ENCODE data around the gene KRTAP10-12.

DNA sequence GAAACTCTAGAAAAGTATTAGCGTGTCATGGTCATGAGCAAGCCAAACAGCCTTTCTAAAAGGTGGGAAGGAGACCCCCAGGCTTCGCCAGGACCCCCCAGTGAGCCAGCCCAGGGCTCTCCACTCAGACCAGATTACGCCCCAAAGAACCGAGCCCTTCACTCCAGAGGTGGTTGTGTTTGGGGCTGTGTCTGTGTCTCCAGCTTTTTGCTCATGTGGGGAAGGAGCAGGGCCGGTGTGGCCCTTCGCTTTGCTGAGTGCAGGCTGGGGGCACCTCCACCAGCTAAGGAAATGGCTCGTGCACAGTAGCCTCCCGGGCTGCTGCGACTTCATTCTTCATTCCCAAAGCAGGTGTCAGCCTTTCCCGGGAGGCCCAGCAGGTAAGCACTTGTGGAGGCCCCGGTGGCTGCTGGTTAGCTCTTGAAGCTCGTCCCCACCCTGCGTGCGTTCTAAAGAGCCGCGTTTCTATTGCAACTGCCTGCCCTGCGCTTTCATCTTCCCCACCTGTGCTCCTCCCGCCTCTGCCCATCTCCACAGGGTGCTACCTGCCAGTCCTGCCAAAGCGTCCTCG, 13.9 kb downstream of the KRTAP10-12 start:
- no peak for TF ChIP-seq POLR2A (IDR thresholded peaks at IDR 0.05; ENCODE audit: low read depth, low read length)
- TF ChIP-seq, protein P1, sequence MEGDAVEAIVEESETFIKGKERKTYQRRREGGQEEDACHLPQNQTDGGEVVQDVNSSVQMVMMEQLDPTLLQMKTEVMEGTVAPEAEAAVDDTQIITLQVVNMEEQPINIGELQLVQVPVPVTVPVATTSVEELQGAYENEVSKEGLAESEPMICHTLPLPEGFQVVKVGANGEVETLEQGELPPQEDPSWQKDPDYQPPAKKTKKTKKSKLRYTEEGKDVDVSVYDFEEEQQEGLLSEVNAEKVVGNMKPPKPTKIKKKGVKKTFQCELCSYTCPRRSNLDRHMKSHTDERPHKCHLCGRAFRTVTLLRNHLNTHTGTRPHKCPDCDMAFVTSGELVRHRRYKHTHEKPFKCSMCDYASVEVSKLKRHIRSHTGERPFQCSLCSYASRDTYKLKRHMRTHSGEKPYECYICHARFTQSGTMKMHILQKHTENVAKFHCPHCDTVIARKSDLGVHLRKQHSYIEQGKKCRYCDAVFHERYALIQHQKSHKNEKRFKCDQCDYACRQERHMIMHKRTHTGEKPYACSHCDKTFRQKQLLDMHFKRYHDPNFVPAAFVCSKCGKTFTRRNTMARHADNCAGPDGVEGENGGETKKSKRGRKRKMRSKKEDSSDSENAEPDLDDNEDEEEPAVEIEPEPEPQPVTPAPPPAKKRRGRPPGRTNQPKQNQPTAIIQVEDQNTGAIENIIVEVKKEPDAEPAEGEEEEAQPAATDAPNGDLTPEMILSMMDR (conservative IDR thresholded peaks at IDR 0.05; ENCODE audit: low read depth, low read length), result no peak
- TF ChIP-seq, protein P2, sequence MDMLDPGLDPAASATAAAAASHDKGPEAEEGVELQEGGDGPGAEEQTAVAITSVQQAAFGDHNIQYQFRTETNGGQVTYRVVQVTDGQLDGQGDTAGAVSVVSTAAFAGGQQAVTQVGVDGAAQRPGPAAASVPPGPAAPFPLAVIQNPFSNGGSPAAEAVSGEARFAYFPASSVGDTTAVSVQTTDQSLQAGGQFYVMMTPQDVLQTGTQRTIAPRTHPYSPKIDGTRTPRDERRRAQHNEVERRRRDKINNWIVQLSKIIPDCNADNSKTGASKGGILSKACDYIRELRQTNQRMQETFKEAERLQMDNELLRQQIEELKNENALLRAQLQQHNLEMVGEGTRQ (IDR thresholded peaks at IDR 0.05; ENCODE audit: low read depth, low read length), result no peak
- no peak for TF ChIP-seq CEBPB (IDR thresholded peaks at IDR 0.05; ENCODE audit: low read depth, low read length)
- no peak for TF ChIP-seq BHLHE40 (IDR thresholded peaks at IDR 0.05; ENCODE audit: low read depth, low read length)
- TF ChIP-seq RCOR1 (IDR thresholded peaks at IDR 0.05; ENCODE audit: insufficient replicate concordance, low read length), result no peak
- no peak for TF ChIP-seq SMC3 (IDR thresholded peaks at IDR 0.05; ENCODE audit: low read depth, low read length)
- no peak for TF ChIP-seq MXI1 (IDR thresholded peaks at IDR 0.05; ENCODE audit: borderline replicate concordance, low read depth, low read length)
